SIG-M5 treated with dmso at 0.1 percent for 504 hours (cell line): ENCODE data around the gene HEG1.

Source experiments
- DNase-seq: peaks from one replicate; lab custom pipeline; 2025; ENCODE audit not compliant: unreplicated experiment; lab: John Stamatoyannopoulos, UW

Gene HEG1

GRCh38 chr3:125072749-125073389 lies 17.1 kb upstream of the HEG1 start:
- no peak for DNase-seq

DNA sequence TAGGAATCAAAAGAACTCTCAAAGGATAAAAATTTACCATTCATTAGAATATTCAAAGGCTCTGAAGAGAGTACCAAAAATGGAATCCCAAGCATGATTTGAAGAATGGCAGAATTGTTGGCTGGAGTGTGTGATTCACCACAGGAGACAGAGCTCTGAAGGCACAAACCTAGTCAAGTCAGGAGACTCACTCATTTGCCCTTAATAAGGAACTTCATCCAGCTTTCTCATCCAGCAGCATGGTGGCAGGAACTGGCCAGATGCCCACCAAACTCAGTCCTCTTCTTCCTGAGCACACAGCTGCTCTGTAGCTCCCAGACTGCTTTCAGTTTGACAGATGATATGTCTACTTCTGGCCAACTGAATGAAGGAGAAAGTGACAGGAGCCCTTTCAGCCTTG lies 16.5 kb upstream of the HEG1 start:
- no peak for DNase-seq

DNA sequence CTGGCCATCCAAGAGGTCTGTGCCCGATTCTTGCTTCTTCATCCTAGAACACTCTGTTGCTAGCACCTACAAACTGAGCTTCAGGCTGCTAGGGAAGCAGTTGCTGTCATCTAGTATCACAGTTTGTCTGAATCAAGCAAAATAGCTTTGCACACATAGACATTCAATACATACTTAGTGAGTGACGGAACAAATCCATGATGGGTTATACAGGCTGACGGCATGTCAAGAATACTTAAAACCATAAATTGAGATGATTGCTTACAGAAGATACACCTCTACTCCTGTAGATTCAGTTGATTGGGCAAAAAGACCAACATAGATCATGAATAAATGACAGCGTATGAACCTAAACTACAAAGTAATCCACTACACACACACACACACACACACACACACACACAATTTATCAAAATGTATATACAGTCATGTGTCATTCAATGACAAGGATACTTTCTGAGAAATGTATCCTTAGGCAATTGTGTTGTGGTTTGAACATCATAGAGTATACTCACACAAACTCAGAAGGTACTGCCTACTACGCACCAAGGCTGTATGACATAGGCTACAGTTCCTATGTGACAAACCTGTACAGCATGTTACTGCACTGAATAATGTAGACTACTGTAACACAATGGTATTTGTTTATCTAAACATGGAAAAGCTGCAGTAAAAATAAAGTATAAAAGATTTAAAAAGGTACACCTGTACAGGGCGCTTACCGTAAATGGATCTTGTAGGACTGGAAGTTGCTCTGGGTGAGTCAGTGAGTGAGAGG lies 14.4 kb upstream of the HEG1 start:
- no peak for DNase-seq

GRCh38 chr3:125069452-125069851 lies 13.7 kb upstream of the HEG1 start:
- peak; percentile 39 for DNase-seq

GRCh38 chr3:125068265-125068664 lies 12.5 kb upstream of the HEG1 start:
- no peak for DNase-seq

DNA sequence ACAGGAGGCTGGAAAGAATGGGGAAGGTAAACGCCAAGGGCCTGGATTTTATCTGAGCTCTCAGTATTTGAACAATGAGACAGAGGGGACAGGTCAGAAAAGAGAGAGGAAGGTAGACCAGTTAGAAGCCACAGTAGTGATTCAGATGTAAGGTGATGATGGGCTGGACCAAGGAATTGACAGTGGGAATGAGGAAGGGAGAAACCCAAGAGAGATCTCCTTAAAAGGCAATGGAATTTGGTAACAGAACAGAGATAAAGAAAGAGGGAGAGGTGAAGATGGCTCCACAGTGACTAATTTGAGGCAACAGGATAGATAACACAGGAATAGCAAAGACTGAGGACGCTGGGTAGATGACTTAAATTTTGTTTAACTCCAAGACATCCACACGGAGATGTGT lies 11.4 kb upstream of the HEG1 start:
- no peak for DNase-seq

- peak; percentile 49 for DNase-seq
Observed at GRCh38 chr3:125062904-125063618, 7.3 kb upstream of the HEG1 start.

DNA sequence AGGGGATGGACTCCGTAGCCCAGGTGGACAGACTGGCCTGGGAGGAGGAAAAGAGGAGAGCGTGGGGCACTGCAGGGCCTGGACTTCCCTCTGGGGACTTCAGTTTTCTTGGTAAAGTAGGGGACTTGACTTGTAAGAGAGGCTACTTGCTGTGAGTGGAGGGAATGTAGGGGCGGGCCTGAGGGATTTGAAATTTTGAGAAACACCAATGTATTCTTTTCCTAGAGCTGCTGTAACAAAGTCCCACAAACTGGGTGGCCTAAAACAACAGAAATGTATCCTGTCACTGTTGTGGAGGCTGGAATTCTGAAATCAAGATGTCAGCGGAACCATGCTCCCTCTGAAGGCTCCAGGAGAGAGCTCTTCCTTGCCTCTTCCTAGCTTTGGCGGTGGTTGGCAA lies 5.8 kb upstream of the HEG1 start:
- no peak for DNase-seq

GRCh38 chr3:125061170-125061569 lies 5.4 kb upstream of the HEG1 start:
- DNase-seq, result no peak

DNA sequence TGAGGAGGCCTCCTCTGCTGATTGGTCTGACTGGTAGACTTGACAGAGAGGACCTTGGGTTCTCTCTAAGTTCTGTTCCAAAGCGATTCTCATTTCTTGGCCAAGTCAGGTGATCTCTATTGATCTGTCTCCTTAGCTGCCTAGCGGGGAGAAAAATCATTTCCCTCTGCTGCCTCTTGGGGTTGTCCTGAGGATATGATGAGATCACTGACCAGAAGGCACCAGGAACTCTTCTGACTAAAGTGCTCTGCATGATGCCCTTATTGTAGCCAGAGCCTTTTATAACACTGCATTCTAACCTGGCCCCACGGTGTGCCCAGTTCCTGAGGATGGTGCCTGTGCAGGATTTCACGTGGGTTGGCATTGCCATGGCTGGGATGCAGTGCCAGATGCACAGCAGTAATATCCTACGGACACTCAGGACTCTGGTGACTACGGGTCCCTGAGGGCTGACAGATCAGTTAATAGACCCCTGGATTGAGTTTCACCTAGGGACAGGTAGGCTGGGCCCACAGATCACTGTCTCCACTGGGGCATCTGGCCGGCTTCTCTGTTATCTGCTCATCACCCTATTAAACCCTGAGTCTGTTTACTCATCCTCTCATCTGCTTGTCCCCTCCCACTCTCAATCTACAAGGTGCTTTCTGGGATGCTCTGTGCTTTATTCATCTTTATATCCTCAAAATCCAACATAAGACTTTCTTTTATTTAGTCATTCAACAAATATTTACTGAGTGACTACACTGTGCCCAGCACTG lies 3.9 kb upstream of the HEG1 start:
- peak; percentile 23 for DNase-seq

GRCh38 chr3:125058959-125059358 lies 3.2 kb upstream of the HEG1 start:
- no peak for DNase-seq

DNA sequence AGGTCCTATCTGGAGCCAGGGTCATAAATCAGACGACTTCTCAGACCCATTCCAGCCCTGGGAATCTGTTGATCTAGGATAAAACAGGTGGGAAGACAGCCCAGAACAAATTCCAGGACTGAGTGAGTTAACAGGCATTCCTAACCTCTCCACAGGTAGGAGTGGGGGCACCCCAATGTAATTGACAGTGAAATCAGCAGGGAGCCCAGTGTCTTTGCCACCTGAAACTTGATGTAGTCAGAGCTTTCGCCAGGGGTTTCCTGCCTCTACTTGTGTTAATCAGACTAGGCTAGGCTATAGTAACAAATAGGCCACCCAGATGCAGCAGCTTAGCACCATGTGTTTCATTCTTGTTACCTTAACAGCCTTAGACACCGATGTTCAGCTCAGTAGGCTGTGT lies 2.7 kb upstream of the HEG1 start:
- DNase-seq, result no peak

DNA sequence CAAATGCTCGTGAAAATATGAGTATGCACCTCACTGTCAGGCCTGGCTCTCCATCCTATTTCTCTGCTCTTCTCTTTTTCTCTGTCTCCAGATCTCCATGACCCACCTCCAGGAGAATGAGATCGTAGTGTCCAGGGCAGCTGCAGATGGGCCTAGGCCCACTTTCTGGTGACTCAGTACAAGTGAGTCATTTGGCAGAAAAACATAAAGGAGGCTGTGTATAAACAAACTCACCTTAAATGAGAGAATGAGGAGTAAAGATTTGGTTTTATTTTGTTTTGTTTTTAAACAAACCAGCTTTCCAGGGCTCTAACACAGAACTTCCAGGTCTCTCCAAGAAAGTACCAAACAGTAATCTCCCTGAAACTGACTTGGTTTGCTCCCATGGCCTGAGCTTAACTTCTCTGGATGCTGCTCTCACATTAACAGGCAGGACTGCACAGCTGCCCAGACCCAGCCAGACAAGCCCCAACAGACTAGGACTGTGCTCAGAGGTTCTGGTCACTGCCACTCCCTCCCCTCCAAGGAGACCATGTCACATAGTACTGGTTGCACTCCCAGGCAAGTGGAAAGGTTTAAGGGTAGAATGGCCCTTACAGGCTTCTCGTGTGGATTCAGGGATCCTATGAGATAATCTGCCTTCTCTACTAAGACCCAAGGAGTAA lies 1.5 kb upstream of the HEG1 start:
- DNase-seq, result no peak

DNA sequence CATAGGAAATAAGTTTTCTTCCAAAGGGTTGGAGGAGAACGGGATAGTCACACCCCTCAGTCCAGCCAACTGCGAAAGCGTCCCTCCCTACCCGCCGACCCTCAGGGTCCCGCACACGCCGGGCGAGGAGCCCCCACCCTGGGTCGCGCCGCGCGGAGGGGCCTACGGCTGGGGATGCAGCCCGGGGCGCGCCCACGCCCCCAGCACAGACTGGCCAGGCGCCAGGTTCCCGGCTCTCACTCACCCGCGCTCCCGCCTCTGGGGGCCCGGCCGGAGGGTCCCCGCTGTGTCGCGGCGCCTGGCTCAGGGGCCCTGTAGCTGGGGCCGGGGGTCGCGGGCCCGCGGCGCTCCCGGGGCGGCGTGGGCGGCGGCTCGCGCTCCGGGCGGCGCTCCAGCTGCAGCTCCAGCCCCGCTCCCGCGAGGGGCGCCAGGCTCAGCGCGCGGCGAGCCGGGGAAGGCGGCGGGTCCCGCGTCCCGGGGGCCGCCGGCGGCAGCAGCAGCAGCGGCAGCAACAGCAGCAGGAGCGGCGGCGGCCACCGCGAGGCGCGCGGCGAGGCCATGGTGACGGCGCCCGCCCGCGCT lies 375 bp downstream of the HEG1 start:
- DNase-seq, result no peak

- peak; percentile 54 for DNase-seq
Observed at GRCh38 chr3:125054449-125055329, 1.1 kb downstream of the HEG1 start.

GRCh38 chr3:125054062-125054448 lies 1.7 kb downstream of the HEG1 start:
- DNase-seq, result no peak

DNA sequence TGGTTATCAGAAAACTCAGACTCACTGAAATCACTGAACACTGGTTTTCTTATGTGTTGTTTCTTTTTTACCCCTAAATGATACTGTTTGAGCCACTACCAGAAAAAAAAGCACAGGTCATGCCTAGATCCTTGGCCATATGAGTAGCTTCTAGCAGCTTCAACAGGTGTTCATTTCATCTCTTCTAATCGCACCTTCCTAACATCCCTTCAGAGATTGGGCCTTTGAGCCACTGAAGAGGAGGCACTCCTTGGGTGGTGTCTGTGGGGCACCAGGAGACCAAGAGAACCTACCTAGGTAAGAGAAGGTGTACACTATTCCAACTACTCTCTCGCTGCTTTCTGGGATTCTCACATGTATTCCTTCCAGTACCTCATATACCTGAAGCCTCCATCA lies 2.5 kb downstream of the HEG1 start:
- no peak for DNase-seq

DNA sequence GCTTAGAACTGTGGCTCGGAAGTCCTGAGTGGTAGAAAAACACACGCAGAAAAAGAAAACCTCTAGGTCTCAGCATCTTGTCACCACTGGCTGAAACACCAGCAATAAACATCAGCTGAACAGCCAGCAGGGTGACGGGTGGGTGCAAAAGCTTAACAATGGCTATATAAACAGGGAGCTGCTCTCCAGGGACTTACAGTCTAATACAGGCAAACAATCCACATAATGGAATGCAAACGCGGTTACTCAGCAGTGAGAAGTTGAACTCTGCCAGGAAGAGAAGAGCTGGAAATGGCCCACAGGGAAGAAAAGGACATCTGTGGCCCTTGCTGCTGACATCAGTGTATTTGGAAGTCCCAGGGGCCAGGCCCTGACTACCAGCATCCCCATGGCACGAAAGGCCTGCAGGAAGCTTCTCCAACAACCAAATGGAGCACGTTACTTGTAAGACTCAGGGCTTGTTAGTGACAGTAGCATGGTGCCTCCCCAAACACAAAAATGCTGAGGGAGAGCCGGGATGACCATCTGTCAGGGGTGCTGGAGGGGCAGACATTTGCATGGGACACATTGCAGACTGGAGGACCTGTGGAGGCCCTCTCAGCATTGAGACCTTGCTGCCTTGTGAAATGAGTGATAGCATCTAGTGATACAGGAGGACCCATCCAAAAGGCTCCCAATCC lies 3.0 kb downstream of the HEG1 start:
- DNase-seq, result no peak
